Mucosa of descending colon (tissue), 3 donors: ENCODE data around the gene LPCAT1. TPM values are rescaled to one million over a fixed set of nuclear protein-coding genes. Genes with fewer than 3 reads are reported as not detected.

Experiments used
- ATAC-seq: fragments of 200-7000 bp; cut with Tn5 transposase; one replicate; pipeline ENCODE4 v1.9.1; 2020; ENCODE audit warnings: mild to moderate bottlenecking, moderate library complexity
- DNase-seq, 3 donors: peaks; one replicate each; pipeline ENCODE4 v3.0.0-alpha.2; 2020
- H3K36me3 ChIP-seq: fragments of 200-600 bp; one replicate; pipeline ENCODE4 v1.8.0; 2021; ENCODE audit warnings: low read depth, mild to moderate bottlenecking
- H3K4me1 ChIP-seq: fragments of 200-600 bp; one replicate; pipeline ENCODE4 v1.8.0; 2021; ENCODE audit warnings: low read depth, mild to moderate bottlenecking
- H3K4me3 ChIP-seq: fragments of 200-600 bp; one replicate; pipeline ENCODE4 v1.8.0; 2021; ENCODE audit warnings: mild to moderate bottlenecking
- H3K9me3 ChIP-seq: fragments of 200-600 bp; one replicate; pipeline ENCODE4 v1.8.0; 2021; ENCODE audit warnings: mild to moderate bottlenecking
- CTCF ChIP-seq: fragments of 200-600 bp; IDR thresholded peaks from one replicate; pipeline ENCODE4 v1.8.0; 2022; ENCODE audit warnings: antibody characterized with exemption, mild to moderate bottlenecking
- intact Hi-C, 2 donors: fragments of 100-400 bp; cut with DNase I in 1 of 2; cut with micrococcal nuclease in 1 of 2; formaldehyde crosslinking; loops; one replicate each; pipeline versions ENCODE4 v1.11.0 to v1.11.1; 2022; cut with DNase I, micrococcal nuclease
- total RNA-seq, 3 donors: library from RNA; stranded (reverse); fragmentation: NEBNext Ultra II Directional in 2 of 3; extraction: Animal tissue kit (Norgen Biotek cat#: 25700) in 2 of 3; gene quantifications; one replicate each; pipeline versions ENCODE4 v1.2.1 to v1.2.4, GENCODE V29; 2021 to 2023
- donor health status: DM: no; HTN: no; CAD: no; lungs with moderate emphysema.
- donor health status: DM: no; HTN: no; CAD: no.
- donor health status: DM: no; HTN: yes; CAD: no.

LPCAT1 gene
- total RNA-seq, 3 donors from 2014 or later = 6.7 to 27.2 (median 26.0) TPM

GRCh38 chr5:1524799-1525623 is 1.3 kb upstream of the LPCAT1 start:
- peak; percentile 2 to 62 (median 39) for DNase-seq
- TF ChIP-seq CTCF = no peak
- Histone ChIP-seq H3K4me1 (peaks cover 12% of the 10 kb centered on the region), H3K36me3 (no peaks in the 10 kb centered on the region), H3K4me3 (no peak overlapping the region), H3K9me3 (no peaks in the 10 kb centered on the region)
- intact Hi-C loops = loop anchor here in 1 of 2 donors (10.0 kb wide), 1 partner anchor 1150 kb away; no protein-coding TSS in a partner anchor
- ATAC-seq = no peak

GRCh38 chr5:1524481-1524798 is 680 bp upstream of the LPCAT1 start:
- H3K4me3 ChIP-seq = no peak overlapping the region
- ATAC-seq = peak; percentile 3
- H3K9me3 ChIP-seq = no peaks in the 10 kb centered on the region
- DNase-seq = peak in 1 of 3 donors; percentile 11
- H3K4me1 ChIP-seq = peaks cover 12% of the 10 kb centered on the region
- TF ChIP-seq CTCF = no peak
- H3K36me3 ChIP-seq = no peaks in the 10 kb centered on the region
- intact Hi-C loops = loop anchor here in 1 of 2 donors (10.0 kb wide), 1 partner anchor 1150 kb away; no protein-coding TSS in a partner anchor

GRCh38 chr5:1523480-1523792 is 324 bp downstream of the LPCAT1 start:
- H3K4me1 ChIP-seq = peaks cover 12% of the 10 kb centered on the region
- ATAC-seq (peak; percentile 2), DNase-seq (no peak)
- intact Hi-C loops = loop anchor here in 1 of 2 donors (10.0 kb wide), 1 partner anchor 1149 kb away; no protein-coding TSS in a partner anchor
- H3K9me3 ChIP-seq = no peaks in the 10 kb centered on the region
- no peak for TF ChIP-seq CTCF
- H3K36me3 ChIP-seq = no peaks in the 10 kb centered on the region
- H3K4me3 ChIP-seq = peak overlapping the region; percentile 51

- TF ChIP-seq CTCF = no peak
- peaks cover 12% of the 10 kb centered on the region for H3K4me1 ChIP-seq
- no peaks in the 10 kb centered on the region for H3K36me3 ChIP-seq
- DNase-seq (peak; percentile 18 to 62 (median 57)), ATAC-seq (peak; percentile 33)
- no peaks in the 10 kb centered on the region for H3K9me3 ChIP-seq
- H3K4me3 ChIP-seq = peak overlapping the region; percentile 51
- intact Hi-C loops = loop anchor here in 1 of 2 donors (10.0 kb wide), 1 partner anchor 1148 kb away; no protein-coding TSS in a partner anchor
These were observed 920 bp downstream of the LPCAT1 start for GRCh38 chr5:1522601-1523479.

GRCh38 chr5:1521671-1522600 is 1.8 kb downstream of the LPCAT1 start:
- intact Hi-C loops = loop anchor here in 1 of 2 donors (10.0 kb wide), 1 partner anchor 1147 kb away; no protein-coding TSS in a partner anchor
- H3K4me3 ChIP-seq = no peak overlapping the region
- H3K4me1 ChIP-seq = peaks cover 12% of the 10 kb centered on the region
- ATAC-seq (no peak), DNase-seq (peak; percentile 5 to 54 (median 25))
- H3K9me3 ChIP-seq = no peaks in the 10 kb centered on the region
- no peak for TF ChIP-seq CTCF
- H3K36me3 ChIP-seq = no peaks in the 10 kb centered on the region
